Tibial artery (tissue), 4 donors: ENCODE measurements around the gene LTBP2.

Source experiments
- DNase-seq, 2 donors: peaks; one replicate each; pipeline ENCODE4 v3.0.0-alpha.2; 2019
- H3K27ac ChIP-seq, 2 donors: fragments of 200-600 bp; sonication (generic) in 1 of 2; 1 replicate in 1 of 2; 2 replicates in 1 of 2; pipeline ENCODE4 v1.5.1; 2018 to 2019; ENCODE audit warnings: mild to moderate bottlenecking in 1 of 2
- H3K27me3 ChIP-seq, 2 donors: fragments of 200-600 bp; sonication (generic) in 1 of 2; one replicate each; pipeline versions ENCODE4 v1.5.1 to v1.6.0; 2016 to 2019
- H3K36me3 ChIP-seq, 3 donors: fragments of 200-600 bp; sonication (generic) in 2 of 3; one replicate each; pipeline ENCODE4 v1.5.1; 2016 to 2019; ENCODE audit warnings: mild to moderate bottlenecking in 2 of 3
- H3K4me1 ChIP-seq, 4 donors: fragments of 200-600 bp; sonication (generic) in 2 of 4; 1 replicate in 3 of 4; 2 replicates in 1 of 4; pipeline ENCODE4 v1.5.1; 2016 to 2019
- H3K4me3 ChIP-seq, 2 donors: fragments of 200-600 bp; sonication (generic) in 1 of 2; 1 replicate in 1 of 2; 2 replicates in 1 of 2; pipeline ENCODE4 v1.5.1; 2018 to 2019; ENCODE audit warnings: mild to moderate bottlenecking in 2 of 2
- H3K9me3 ChIP-seq, 3 donors: fragments of 200-600 bp; sonication (generic) in 1 of 3; one replicate each; pipeline ENCODE4 v1.5.1; 2016 to 2019
- intact Hi-C: fragments of 100-400 bp; cut with DNase I; formaldehyde crosslinking; loops from one replicate; pipeline ENCODE4 v1.15.0; 2023; ENCODE audit warnings: low total_unique reads
- TF ChIP-seq, protein P1 (sequence below), 2 experiments: fragments of 200-600 bp in 1 of 2; fragments of 450-650 bp in 1 of 2; IDR thresholded peaks; one replicate each; pipeline ENCODE4 v1.5.1; 2017 to 2019; ENCODE audit warnings: antibody characterized with exemption in 2 of 2, mild to moderate bottlenecking in 1 of 2, moderate library complexity in 1 of 2

Gene LTBP2

DNA sequence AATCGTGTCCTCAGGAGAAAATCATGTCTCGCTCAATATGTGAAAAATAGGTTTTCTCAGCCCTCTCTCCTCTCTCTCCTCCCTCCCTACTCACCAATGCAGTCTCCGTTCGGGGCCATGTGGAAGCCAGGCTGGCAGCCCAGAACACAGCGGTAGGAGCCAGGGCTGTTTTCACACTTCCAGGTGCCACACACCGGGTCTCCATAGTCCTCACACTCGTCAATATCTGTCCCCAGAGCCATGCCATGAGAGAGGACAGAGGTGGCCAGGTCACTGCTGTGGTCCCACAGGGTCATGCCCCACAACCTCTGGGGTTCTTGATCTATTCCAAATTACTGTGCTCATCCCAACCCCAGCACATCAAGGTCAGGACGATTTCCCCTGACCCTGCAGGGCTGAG is 105.0 kb downstream of the LTBP2 start:
- Histone ChIP-seq H3K4me1 (peaks cover 4 to 20% (median 14%) of the 10 kb centered on the region in 4 donors), H3K9me3 (no peaks in the 10 kb centered on the region), H3K36me3 (peaks cover 31 to 83% (median 72%) of the 10 kb centered on the region in 3 donors), H3K27ac (no peak overlapping the region), H3K4me3 (no peak overlapping the region), H3K27me3 (no peaks in the 10 kb centered on the region)
- DNase-seq: peak in 1 of 2 donors; percentile 8
- TF ChIP-seq, protein P1, sequence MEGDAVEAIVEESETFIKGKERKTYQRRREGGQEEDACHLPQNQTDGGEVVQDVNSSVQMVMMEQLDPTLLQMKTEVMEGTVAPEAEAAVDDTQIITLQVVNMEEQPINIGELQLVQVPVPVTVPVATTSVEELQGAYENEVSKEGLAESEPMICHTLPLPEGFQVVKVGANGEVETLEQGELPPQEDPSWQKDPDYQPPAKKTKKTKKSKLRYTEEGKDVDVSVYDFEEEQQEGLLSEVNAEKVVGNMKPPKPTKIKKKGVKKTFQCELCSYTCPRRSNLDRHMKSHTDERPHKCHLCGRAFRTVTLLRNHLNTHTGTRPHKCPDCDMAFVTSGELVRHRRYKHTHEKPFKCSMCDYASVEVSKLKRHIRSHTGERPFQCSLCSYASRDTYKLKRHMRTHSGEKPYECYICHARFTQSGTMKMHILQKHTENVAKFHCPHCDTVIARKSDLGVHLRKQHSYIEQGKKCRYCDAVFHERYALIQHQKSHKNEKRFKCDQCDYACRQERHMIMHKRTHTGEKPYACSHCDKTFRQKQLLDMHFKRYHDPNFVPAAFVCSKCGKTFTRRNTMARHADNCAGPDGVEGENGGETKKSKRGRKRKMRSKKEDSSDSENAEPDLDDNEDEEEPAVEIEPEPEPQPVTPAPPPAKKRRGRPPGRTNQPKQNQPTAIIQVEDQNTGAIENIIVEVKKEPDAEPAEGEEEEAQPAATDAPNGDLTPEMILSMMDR (IDR thresholded peaks at IDR 0.05): no peak
- intact Hi-C loops: loop anchor here (10.0 kb wide), 1 partner anchor 288 kb away; no protein-coding TSS in a partner anchor

DNA sequence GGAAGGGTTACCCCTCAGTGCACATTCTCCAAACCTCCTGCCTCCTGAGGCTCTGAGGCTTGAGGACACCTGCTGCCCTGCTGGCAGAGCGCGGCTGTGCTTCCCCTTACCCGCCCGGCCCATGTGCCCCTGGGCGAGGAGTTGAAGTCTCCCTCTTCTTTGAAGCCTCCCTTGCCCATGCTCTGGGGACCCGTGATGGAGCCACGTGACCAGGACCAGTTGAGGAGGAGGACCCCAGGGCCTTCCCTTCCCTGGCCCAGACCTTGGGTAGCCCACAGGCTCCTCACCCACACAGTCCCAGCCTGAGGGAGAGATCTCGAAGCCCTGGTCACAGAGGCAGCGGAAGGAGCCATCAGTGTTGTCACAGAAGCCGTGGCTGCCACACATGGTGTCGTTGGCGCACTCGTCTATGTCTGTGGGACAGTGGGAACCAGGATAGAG is 105.6 kb downstream of the LTBP2 start:
- TF ChIP-seq, protein P1 (IDR thresholded peaks at IDR 0.05): no peak
- Histone ChIP-seq H3K4me3 (no peak overlapping the region), H3K9me3 (no peaks in the 10 kb centered on the region), H3K36me3 (peaks cover 31 to 89% (median 72%) of the 10 kb centered on the region in 3 donors), H3K4me1 (peaks cover 4 to 13% (median 8%) of the 10 kb centered on the region in 4 donors), H3K27ac (no peak overlapping the region), H3K27me3 (no peaks in the 10 kb centered on the region)
- peak in 1 of 2 donors; percentile 19 for DNase-seq
- intact Hi-C loops: loop anchor here (10.0 kb wide), 1 partner anchor 288 kb away; no protein-coding TSS in a partner anchor

DNA sequence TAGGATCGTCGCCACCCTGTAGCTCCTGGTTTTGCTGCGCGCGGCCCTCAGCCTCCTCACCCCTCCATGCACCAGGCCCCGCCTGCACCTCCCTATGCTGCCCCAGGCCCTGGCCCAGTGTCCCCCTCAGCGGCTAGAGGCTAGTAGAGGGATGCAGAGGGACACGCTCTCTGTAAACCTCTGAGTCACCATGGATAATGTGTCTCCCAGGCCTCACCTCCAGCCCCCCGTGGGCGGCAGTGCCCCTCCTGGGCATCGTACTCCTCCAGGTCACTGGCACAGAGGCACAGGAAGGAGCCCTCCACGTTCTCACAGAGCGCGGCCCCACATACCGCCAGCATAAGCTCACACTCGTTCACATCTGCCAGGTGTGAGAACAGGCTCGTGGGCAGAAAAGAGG is 106.2 kb downstream of the LTBP2 start:
- Histone ChIP-seq H3K9me3 (no peaks in the 10 kb centered on the region), H3K27me3 (no peaks in the 10 kb centered on the region), H3K36me3 (peaks cover 31 to 95% (median 74%) of the 10 kb centered on the region in 3 donors), H3K4me3 (no peak overlapping the region), H3K4me1 (peaks cover 0 to 7% (median 4%) of the 10 kb centered on the region in 4 donors), H3K27ac (no peak overlapping the region)
- peak in 1 of 2 donors; percentile 9 for DNase-seq
- intact Hi-C loops: loop anchor here (10.0 kb wide), 1 partner anchor 289 kb away; no protein-coding TSS in a partner anchor
- TF ChIP-seq, protein P1 (IDR thresholded peaks at IDR 0.05): no peak

DNA sequence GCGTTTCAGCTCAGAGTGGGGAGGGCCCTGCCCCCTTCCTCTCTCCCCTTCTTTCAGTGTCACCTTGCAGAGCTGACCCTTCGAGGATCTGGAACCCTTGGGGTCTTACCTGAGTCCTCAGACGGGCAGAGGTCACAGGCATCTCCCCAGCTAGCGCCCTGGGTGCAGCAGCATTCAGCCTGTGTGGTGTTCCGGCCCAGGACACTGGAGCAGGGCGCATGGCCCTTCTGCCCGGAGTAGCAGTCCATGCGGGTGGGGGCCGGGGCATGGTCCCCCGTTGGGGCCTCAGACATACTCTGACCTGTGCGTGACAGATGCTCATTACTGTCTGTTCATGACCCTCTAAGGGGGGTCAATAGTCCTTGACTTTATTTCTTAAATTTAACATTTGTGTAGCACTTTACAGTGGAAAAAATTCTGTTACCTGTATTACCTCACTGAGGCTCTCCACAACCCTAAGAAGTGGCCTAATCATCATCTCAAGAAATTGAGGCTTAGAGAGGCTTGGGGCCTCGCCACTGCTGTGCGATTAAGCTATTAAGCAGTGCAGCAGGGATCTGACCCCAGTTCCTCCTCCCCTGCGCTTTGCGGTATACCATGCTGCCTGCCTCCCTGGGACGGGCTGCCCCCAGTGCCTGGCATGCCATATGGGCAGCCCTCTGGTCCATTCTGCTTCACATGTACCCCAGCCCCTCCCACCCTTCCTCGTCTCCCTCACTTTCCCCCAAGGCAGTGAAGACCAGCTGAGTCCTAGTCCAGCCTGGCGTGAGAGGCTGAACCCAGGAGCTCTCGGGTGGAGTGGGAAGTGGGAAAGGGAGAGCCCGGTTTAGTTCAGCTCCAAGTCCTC is 106.9 kb downstream of the LTBP2 start:
- Histone ChIP-seq H3K27ac (no peak overlapping the region), H3K27me3 (no peaks in the 10 kb centered on the region), H3K9me3 (no peaks in the 10 kb centered on the region), H3K4me3 (no peak overlapping the region), H3K4me1 (no peaks in the 10 kb centered on the region), H3K36me3 (peaks cover 31 to 100% (median 79%) of the 10 kb centered on the region in 3 donors)
- intact Hi-C loops: loop anchor here (5.0 to 10.0 kb wide), 3 partner anchors 107 to 290 kb away; partner anchors contain the start of genes AREL1, FCF1 and LTBP2
- TF ChIP-seq, protein P1 (IDR thresholded peaks at IDR 0.05): no peak
- peak in 1 of 2 donors; percentile 17 for DNase-seq

DNA sequence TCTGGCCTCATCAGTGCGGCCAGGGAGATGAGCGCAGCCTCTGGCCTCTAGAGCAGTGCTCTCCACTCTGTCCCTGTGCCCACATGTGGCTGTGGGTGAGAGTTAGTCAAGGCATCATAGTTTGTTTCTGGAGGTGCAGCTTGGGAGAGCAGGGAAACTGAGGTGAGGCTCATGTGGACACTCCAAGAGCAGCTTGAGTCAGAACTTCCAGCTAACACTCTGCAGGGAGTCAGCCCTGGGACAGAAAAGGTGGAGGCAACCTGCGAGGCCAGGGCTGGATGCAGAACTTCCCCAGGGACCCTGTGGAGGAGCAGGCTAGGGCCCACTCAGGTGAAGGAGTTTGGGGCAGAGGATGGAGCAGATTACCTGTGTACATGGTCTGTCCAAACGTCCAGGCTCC is 107.6 kb downstream of the LTBP2 start:
- H3K27me3 ChIP-seq: no peaks in the 10 kb centered on the region
- intact Hi-C loops: loop anchor here (5.0 to 10.0 kb wide), 3 partner anchors 108 to 290 kb away; partner anchors contain the start of genes AREL1, FCF1 and LTBP2
- TF ChIP-seq, protein P1 (IDR thresholded peaks at IDR 0.05): no peak
- no peaks in the 10 kb centered on the region for H3K9me3 ChIP-seq
- H3K36me3 ChIP-seq: peaks cover 31 to 100% (median 78%) of the 10 kb centered on the region in 3 donors
- H3K4me1 ChIP-seq: no peaks in the 10 kb centered on the region
- H3K27ac ChIP-seq: no peak overlapping the region
- peak in 1 of 2 donors; percentile 17 for DNase-seq
- H3K4me3 ChIP-seq: no peak overlapping the region
